ENCODE results near the gene GALNT18.

- TF ChIP-seq CTCF (IDR thresholded peaks at IDR 0.05) (no peak), POLR2A (IDR thresholded peaks at IDR 0.05) (no peak)
Measured at GRCh38 chr11:11605181-11605580, 16.6 kb downstream of the GALNT18 start.
